Panc1 (cell line): ENCODE data around the gene GPR45. TPM values are rescaled to one million over a fixed set of nuclear protein-coding genes. Genes with fewer than 3 reads are reported as not detected.

Source experiments
- ATAC-seq: fragments of 200-7000 bp; cut with Tn5 transposase; 2 replicates; pipeline ENCODE4 v1.9.1; 2020; ENCODE audit warnings: mild to moderate bottlenecking, moderate library complexity
- Bru-seq: library from RNA; stranded (reverse); fragments of 400-500 nt; gene quantifications from one replicate; lab custom pipeline; 2021; lab: Mats Ljungman, UMichigan
- BruChase-seq, 2 experiments: library from RNA; stranded (reverse); fragments of 400-500 nt; gene quantifications; one replicate each; lab custom pipeline; 2021; lab: Mats Ljungman, UMichigan
- BruUV-seq: library from RNA; stranded (reverse); fragments of 400-500 nt; replicated peaks from 2 replicates; lab custom pipeline; 2021; lab: Mats Ljungman, UMichigan
- CTCF ChIA-PET: fragments of 300-600 bp; sonication (Branson Sonifier 250); formaldehyde crosslinking; loops from one replicate; lab custom pipeline; 2022; ENCODE audit warnings: antibody characterized with exemption; lab: Charles Lee
- POLR2A ChIA-PET: fragments of 300-600 bp; sonication (Branson Sonifier 250); formaldehyde crosslinking; loops from one replicate; lab custom pipeline; 2022; ENCODE audit warnings: antibody characterized with exemption; lab: Charles Lee
- DNase-seq: peaks from one replicate; pipeline ENCODE4 v3.0.0-alpha.2; 2010; ENCODE audit warnings: low read depth, low spot score
- H3K27ac ChIP-seq: 2 replicates; pipeline ENCODE4 v1.5.1; 2011; ENCODE audit warnings: mild to moderate bottlenecking, low read length, inconsistent platforms
- H3K27me3 ChIP-seq: fragments of 200-500 bp; sonication (Bioruptor generic); 2 replicates; pipeline ENCODE4 v1.6.0; 2014; ENCODE audit warnings: low read length, inconsistent platforms; ENCODE audit not compliant: control insufficient read depth, insufficient read depth
- H3K36me3 ChIP-seq: fragments of 200-500 bp; sonication (Bioruptor generic); 2 replicates; pipeline ENCODE4 v1.5.1; 2014; ENCODE audit warnings: inconsistent platforms, mild to moderate bottlenecking, low read length, moderate library complexity; ENCODE audit not compliant: control insufficient read depth, insufficient read depth
- H3K4me1 ChIP-seq: 2 replicates; pipeline ENCODE4 v1.5.1; 2011; ENCODE audit warnings: inconsistent platforms, mild to moderate bottlenecking, low read length, moderate library complexity; ENCODE audit not compliant: control insufficient read depth, insufficient read depth
- H3K4me3 ChIP-seq, 2 experiments: 2 replicates each; pipeline ENCODE4 v1.5.1; 2011 to 2012; ENCODE audit warnings: low read depth in 2 of 2, low read length in 2 of 2, mild to moderate bottlenecking in 2 of 2, inconsistent platforms in 1 of 2, moderate library complexity in 1 of 2
- H3K9me3 ChIP-seq: fragments of 200-500 bp; sonication (Bioruptor generic); 2 replicates; pipeline ENCODE4 v1.5.1; 2014; ENCODE audit warnings: low read depth, mild to moderate bottlenecking, inconsistent platforms, low read length, moderate library complexity; ENCODE audit not compliant: control insufficient read depth, insufficient read depth
- CTCF ChIP-seq: fragments of 450-650 bp; IDR thresholded peaks from 2 replicates; pipeline ENCODE4 v1.5.1; 2017; ENCODE audit warnings: mild to moderate bottlenecking
- POLR2AphosphoS5 ChIP-seq: IDR thresholded peaks from 2 replicates; pipeline ENCODE4 v1.6.1; 2012; ENCODE audit warnings: mild to moderate bottlenecking, low read depth, low read length, moderate library complexity
- REST ChIP-seq, 2 experiments: IDR thresholded peaks; 2 replicates each; pipeline ENCODE4 v1.6.1; 2011 to 2012; ENCODE audit warnings: low read depth in 2 of 2, control low read depth in 1 of 2, low read length in 1 of 2, mild to moderate bottlenecking in 1 of 2, moderate library complexity in 1 of 2; ENCODE audit not compliant: insufficient read depth in 1 of 2
- SIN3A ChIP-seq: IDR thresholded peaks from 2 replicates; pipeline ENCODE4 v1.6.1; 2012; ENCODE audit warnings: low read depth, mild to moderate bottlenecking, low read length, moderate library complexity, borderline replicate concordance; ENCODE audit not compliant: insufficient read depth
- TCF7L2 ChIP-seq: IDR thresholded peaks from 2 replicates; pipeline ENCODE4 v1.6.1; 2011; ENCODE audit warnings: mild to moderate bottlenecking, low read depth, low read length, inconsistent platforms
- in situ Hi-C: cut with HindIII; loops from 2 replicates; pipeline ENCODE4 v1.10.0; 2016; ENCODE audit warnings: low sequenced_read_pairs, low pct_unique_long_range_greater_than_20kb
- intact Hi-C: fragments of 100-400 bp; cut with micrococcal nuclease; formaldehyde crosslinking; loops from one replicate; pipeline ENCODE4 v1.10.0; 2022; ENCODE audit not compliant: unreplicated experiment
- long read RNA-seq: library from polyadenylated mRNA; unstranded; transcript quantifications from one replicate; pipeline ENCODE4 v2.0.0, GENCODE V29; 2021; ENCODE audit not compliant: unreplicated experiment
- polyA plus RNA-seq: library from polyadenylated mRNA; unstranded; fragments of >200 nt; gene quantifications from one replicate; pipeline ENCODE4 v1.2.1, GENCODE V29; 2012; ENCODE audit warnings: missing spikeins; ENCODE audit not compliant: insufficient read length
- total RNA-seq: library from RNA; stranded (reverse); gene quantifications from one replicate; pipeline ENCODE4 v1.2.1, GENCODE V29; 2021; ENCODE audit not compliant: unreplicated experiment

Gene GPR45
- total RNA-seq (not detected), Bru-seq, nascent RNA (not detected), BruChase-seq, experiment 1, labeled RNA remaining after a 2-hour chase (not detected), BruChase-seq, experiment 2, labeled RNA remaining after a 6-hour chase (not detected)
- polyA plus RNA-seq: 0.17 TPM
- long read RNA-seq: 0 reads

GRCh38 chr2:105241443-105241842 lies at the start of gene GPR45:
Gene GPR45 (plus strand): TSS chr2:105241743. CDS start chr2:105241859, 116 bp downstream.
- DNase-seq: no peak
- ATAC-seq: no peak
- ChIA-PET POLR2A (no interaction called here), CTCF (interaction anchor here (1.3 kb wide), 1 partner anchor 125 kb away, joined by 5 read pairs; no protein-coding TSS in a partner anchor)
- Histone ChIP-seq H3K27ac (no peak within 1 kb of the TSS), H3K36me3 (no peaks in the 10 kb centered on the region), H3K9me3 (no peaks in the 10 kb centered on the region), H3K27me3 (no peaks in the 10 kb centered on the region), H3K4me3 (no peak within 1 kb of the TSS), H3K4me1 (peaks cover 4% of the 10 kb centered on the region)
- TF ChIP-seq CTCF (no peak), REST (IDR thresholded peaks at IDR 0.05; ENCODE audit: insufficient read depth in 1 of 2, low read depth in 2 of 2, low read length in 1 of 2) (no peak), POLR2AphosphoS5 (no peak), SIN3A (no peak), TCF7L2 (no peak)
- intact Hi-C loops: no loop called here
- no TSS peak for BruUV-seq
- in situ Hi-C loops: no loop called here

GRCh38 chr2:105194022-105194675 lies 47.4 kb upstream of the GPR45 start:
- DNase-seq (no peak), ATAC-seq (no peak)
- Histone ChIP-seq H3K27me3 (0 out of 2 replicates have a peak, but pooled peaks cover 2% of the 10 kb centered on the region), H3K27ac (no peak overlapping the region), H3K9me3 (no peaks in the 10 kb centered on the region), H3K4me3 (no peak overlapping the region), H3K4me1 (no peaks in the 10 kb centered on the region), H3K36me3 (no peaks in the 10 kb centered on the region)
- intact Hi-C loops (no loop called here), in situ Hi-C loops (no loop called here)
- POLR2A ChIA-PET: no interaction called here
- CTCF ChIA-PET: no interaction called here
- no peak for TF ChIP-seq SIN3A
- no peak for TF ChIP-seq TCF7L2
- no peak for TF ChIP-seq POLR2AphosphoS5
- TF ChIP-seq CTCF: no peak
- TF ChIP-seq REST (IDR thresholded peaks at IDR 0.05; ENCODE audit: insufficient read depth in 1 of 2, low read depth in 2 of 2, low read length in 1 of 2): no peak
- BruUV-seq: no TSS peak
